SK-N-SH (cell line): ENCODE measurements around the gene MRNIP. TPM values are rescaled to one million over a fixed set of nuclear protein-coding genes. Genes with fewer than 3 reads are reported as not detected.

ENCODE experiments used
- CTCF ChIA-PET: fragments of 300-600, 350-600 bp; formaldehyde crosslinking; extraction: SDS; loops from one replicate; lab custom pipeline; 2021; lab: Yijun Ruan, JAX
- POLR2A ChIA-PET: fragments of 350-600 bp; sonication (Branson Sonifier 250); formaldehyde crosslinking; extraction: SDS; loops from one replicate; lab custom pipeline; 2020; ENCODE audit warnings: antibody characterized with exemption, inconsistent platforms; lab: Yijun Ruan, JAX
- DNase-seq: peaks from one replicate; pipeline ENCODE4 v3.0.0; 2012
- H2AFZ ChIP-seq: fragments of 200-600 bp; sonication (generic); 2 replicates; pipeline ENCODE4 v1.8.1; 2016; ENCODE audit warnings: antibody characterized with exemption, mild to moderate bottlenecking, low read depth
- H3F3A ChIP-seq: fragments of 200-600 bp; sonication (generic); replicated peaks from 2 replicates; pipeline ENCODE3; 2016; ENCODE audit warnings: antibody characterized with exemption, mild to moderate bottlenecking; ENCODE audit not compliant: insufficient read depth
- H3K27ac ChIP-seq, 2 experiments: fragments of 200-500 bp in 1 of 2; fragments of 200-600 bp in 1 of 2; sonication (Bioruptor generic) in 1 of 2; sonication (generic), shearing (Covaris generic) in 1 of 2; 2 replicates each; pipeline versions ENCODE4 v1.5.1 to v1.6.1; 2014 to 2016; ENCODE audit warnings: low read depth in 2 of 2, inconsistent platforms in 1 of 2, low read length in 1 of 2, mild to moderate bottlenecking in 1 of 2, mixed read lengths in 1 of 2
- H3K27me3 ChIP-seq: fragments of 200-600 bp; sonication (generic), shearing (Covaris generic); 2 replicates; pipeline ENCODE4 v1.6.1; 2016; ENCODE audit warnings: mixed run types; ENCODE audit not compliant: insufficient read depth
- H3K36me3 ChIP-seq, 2 experiments: fragments of 200-500 bp in 1 of 2; fragments of 200-600 bp in 1 of 2; sonication (Bioruptor generic) in 1 of 2; sonication (generic) in 1 of 2; replicated peaks in 1 of 2; 2 replicates each; pipeline versions ENCODE3 to v1.5.1; 2014 to 2016; ENCODE audit warnings: low read length in 1 of 2, mild to moderate bottlenecking in 1 of 2; ENCODE audit not compliant: insufficient read depth in 2 of 2, control insufficient read depth in 1 of 2
- H3K4me1 ChIP-seq, 2 experiments: fragments of 200-500 bp in 1 of 2; fragments of 200-600 bp in 1 of 2; sonication (Bioruptor generic) in 1 of 2; sonication (generic), shearing (Covaris generic) in 1 of 2; 2 replicates each; pipeline versions ENCODE4 v1.5.1 to v1.6.1; 2014 to 2016; ENCODE audit warnings: low read depth in 1 of 2, low read length in 1 of 2, mixed run types in 1 of 2; ENCODE audit not compliant: insufficient read depth in 2 of 2, control insufficient read depth in 1 of 2
- H3K4me2 ChIP-seq: fragments of 200-600 bp; sonication (generic), shearing (Covaris generic); 2 replicates; pipeline ENCODE4 v1.6.1; 2017; ENCODE audit warnings: mixed run types
- H3K4me3 ChIP-seq, 2 experiments: fragments of 200-500 bp in 1 of 2; fragments of 200-600 bp in 1 of 2; sonication (Bioruptor generic) in 1 of 2; sonication (generic), shearing (Covaris generic) in 1 of 2; 2 replicates each; pipeline versions ENCODE4 v1.5.1 to v1.8.1; 2014 to 2016; ENCODE audit warnings: low read depth in 2 of 2, inconsistent platforms in 1 of 2, low read length in 1 of 2, mild to moderate bottlenecking in 1 of 2, mixed read lengths in 1 of 2, moderate library complexity in 1 of 2
- H3K79me2 ChIP-seq: fragments of 200-600 bp; sonication (generic); 2 replicates; pipeline ENCODE4 v1.8.1; 2017; ENCODE audit warnings: mild to moderate bottlenecking; ENCODE audit not compliant: insufficient read depth
- H3K9ac ChIP-seq: fragments of 200-600 bp; sonication (generic); 2 replicates; pipeline ENCODE4 v1.6.1; 2017; ENCODE audit warnings: mixed run types
- H3K9me2 ChIP-seq: fragments of 200-600 bp; sonication (generic); 2 replicates; pipeline ENCODE4 v1.6.1; 2017; ENCODE audit warnings: mixed run types
- H3K9me3 ChIP-seq: fragments of 200-600 bp; sonication (generic); 2 replicates; pipeline ENCODE4 v1.6.1; 2017; ENCODE audit warnings: mixed run types, mild to moderate bottlenecking, moderate library complexity
- H4K20me1 ChIP-seq: fragments of 200-600 bp; sonication (generic); 2 replicates; pipeline ENCODE4 v1.6.1; 2017; ENCODE audit warnings: mild to moderate bottlenecking, mixed run types; ENCODE audit not compliant: insufficient read depth
- CTCF ChIP-seq: fragments of 200-600 bp; sonication (generic); IDR thresholded peaks from 2 replicates; pipeline ENCODE4 v1.6.1; 2017; ENCODE audit warnings: antibody characterized with exemption, mild to moderate bottlenecking, moderate library complexity
- ELF1 ChIP-seq: IDR thresholded peaks from 2 replicates; pipeline ENCODE4 v1.4.0; 2012
- FOXJ3 ChIP-seq: sonication (generic); formaldehyde crosslinking; IDR thresholded peaks from 2 replicates; pipeline ENCODE4 v1.5.1; 2020; ENCODE audit warnings: mild to moderate bottlenecking, missing genetic modification reagents
- GABPA ChIP-seq: IDR thresholded peaks from 2 replicates; pipeline ENCODE4 v1.4.0; 2012; ENCODE audit warnings: low read depth, mild to moderate bottlenecking
- IRF3 ChIP-seq: fragments of 150-350 bp; IDR thresholded peaks from 2 replicates; pipeline ENCODE4 v1.6.1; 2016; ENCODE audit warnings: mild to moderate bottlenecking, low read depth, low read length
- JUND ChIP-seq: IDR thresholded peaks from 2 replicates; pipeline ENCODE4 v1.4.0; 2012
- MEF2A ChIP-seq: IDR thresholded peaks from 2 replicates; pipeline ENCODE4 v1.4.0; 2012; ENCODE audit warnings: low read depth, borderline replicate concordance
- MXI1 ChIP-seq: IDR thresholded peaks from 2 replicates; pipeline ENCODE4 v1.6.1; 2012; ENCODE audit warnings: mild to moderate bottlenecking, low read depth, low read length, improper control_type of control experiment
- POLR2AphosphoS5 ChIP-seq: IDR thresholded peaks from 2 replicates; pipeline ENCODE4 v1.6.1; 2012; ENCODE audit warnings: low read depth, low read length
- RAD21 ChIP-seq: IDR thresholded peaks from 2 replicates; pipeline ENCODE4 v1.6.1; 2012; ENCODE audit warnings: mild to moderate bottlenecking, low read length
- SIN3A ChIP-seq: IDR thresholded peaks from 2 replicates; pipeline ENCODE4 v1.6.1; 2012; ENCODE audit warnings: low read depth, mild to moderate bottlenecking, low read length, moderate library complexity, borderline replicate concordance
- TCF12 ChIP-seq: IDR thresholded peaks from 2 replicates; pipeline ENCODE4 v1.4.0; 2012
- TEAD4 ChIP-seq: IDR thresholded peaks from 2 replicates; pipeline ENCODE4 v1.4.0; 2012; ENCODE audit warnings: mild to moderate bottlenecking, borderline replicate concordance; ENCODE audit not compliant: insufficient read depth
- YY1 ChIP-seq: IDR thresholded peaks from 2 replicates; pipeline ENCODE4 v1.4.0; 2012; ENCODE audit warnings: low read depth, mild to moderate bottlenecking
- WGBS: methylation state at CpG from one replicate; pipeline ENCODE4 v1.1.6; 2017; ENCODE audit warnings: low lambda C conversion rate; 5-methylcytosine and 5-hydroxymethylcytosine counted together
- polyA plus RNA-seq, 3 experiments: library from polyadenylated mRNA; depleted of rRNA; stranded (reverse); fragments of >200 nt; gene quantifications; 2 replicates each; pipeline ENCODE4 v1.2.3, GENCODE V29; 2012
- TF ChIP-seq, protein P1 (sequence below): IDR thresholded peaks from 2 replicates; pipeline ENCODE4 v1.4.0; 2012; ENCODE audit warnings: low read depth, borderline replicate concordance
- TF ChIP-seq, protein P2 (sequence below): IDR thresholded peaks from 2 replicates; pipeline ENCODE4 v1.6.1; 2012; ENCODE audit warnings: mild to moderate bottlenecking, low read depth, low read length, moderate library complexity
- TF ChIP-seq, protein P3 (sequence below): IDR thresholded peaks from 2 replicates; pipeline ENCODE4 v1.4.0; 2012; ENCODE audit warnings: low read depth

MRNIP gene
- polyA plus RNA-seq, 1 of the 3 experiments (the other 2 are of a cell fraction) = 32.8 TPM

- Histone ChIP-seq H3K4me1 (no peaks in the 10 kb centered on the region), H3K4me2 (no peak overlapping the region), H3K27me3 (no peaks in the 10 kb centered on the region), H3K4me3 (no peak overlapping the region), H3K27ac (no peak overlapping the region), H3K9me3 (peaks cover 15% of the 10 kb centered on the region), H3K79me2 (no peaks in the 10 kb centered on the region), H2AFZ (no peak overlapping the region), H3K9ac (no peak overlapping the region), H3K9me2 (no peaks in the 10 kb centered on the region), H4K20me1 (no peaks in the 10 kb centered on the region), H3F3A (no peaks in the 10 kb centered on the region), H3K36me3 (peaks cover 49 to 58% of the 10 kb centered on the region in 2 experiments)
- no peak for TF ChIP-seq JUND
- TF ChIP-seq TEAD4 = no peak
- no peak for TF ChIP-seq YY1
- TF ChIP-seq IRF3 = no peak
- TF ChIP-seq MEF2A = no peak
- TF ChIP-seq SIN3A = no peak
- no peak for DNase-seq
- POLR2A ChIA-PET = no interaction called here
- CTCF ChIA-PET = interaction anchor here (1.0 to 1.1 kb wide), 2 partner anchors 10 to 122 kb away, joined by 3 read pairs; no protein-coding TSS in a partner anchor
- WGBS = 96% methylated on average over 13 of the region's 13 CpGs
Measured at GRCh38 chr5:179885491-179886090, 27.0 kb upstream of the MRNIP start.

DNA sequence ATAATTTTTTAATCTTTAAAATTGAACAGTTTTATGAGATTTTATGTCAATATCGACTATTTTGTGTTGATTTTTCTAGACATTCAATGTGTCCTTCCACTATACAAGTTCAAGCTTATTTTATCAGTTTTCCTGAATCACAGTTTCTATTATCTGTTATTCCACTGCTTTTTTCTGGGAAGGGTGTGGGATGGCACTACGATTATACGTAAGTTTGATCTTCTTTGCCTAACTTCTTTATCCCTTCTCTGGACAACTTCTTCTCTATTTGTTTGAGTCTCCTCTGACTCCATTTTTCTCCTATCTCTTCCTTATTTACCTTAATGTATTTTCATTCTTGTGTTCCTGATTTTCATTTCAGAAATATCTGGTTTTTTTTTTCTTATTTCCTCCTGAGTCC, 24.5 kb upstream of the MRNIP start:
- ChIA-PET CTCF (interaction anchor here (1.1 kb wide), 1 partner anchor 25 kb away, joined by 3 read pairs; no protein-coding TSS in a partner anchor), POLR2A (no interaction called here)
- H3K27me3 ChIP-seq = no peaks in the 10 kb centered on the region
- H3F3A ChIP-seq = no peaks in the 10 kb centered on the region
- H3K4me1 ChIP-seq = no peaks in the 10 kb centered on the region
- no peak for DNase-seq
- H3K4me3 ChIP-seq = no peak overlapping the region
- no peaks in the 10 kb centered on the region for H3K79me2 ChIP-seq
- H3K9ac ChIP-seq = no peak overlapping the region
- no peaks in the 10 kb centered on the region for H3K9me2 ChIP-seq
- WGBS = 92% methylated on average over 3 of the region's 3 CpGs
- no peak overlapping the region for H3K27ac ChIP-seq
- H3K36me3 ChIP-seq = peaks cover 44 to 58% of the 10 kb centered on the region in 2 experiments
- H4K20me1 ChIP-seq = no peaks in the 10 kb centered on the region
- H2AFZ ChIP-seq = no peak overlapping the region
- peaks cover 15% of the 10 kb centered on the region for H3K9me3 ChIP-seq
- no peak overlapping the region for H3K4me2 ChIP-seq
- TF ChIP-seq POLR2AphosphoS5 (no peak), MXI1 (no peak), RAD21 (no peak), FOXJ3 (no peak), CTCF (no peak), TCF12 (no peak), GABPA (no peak), IRF3 (no peak), MEF2A (no peak), ELF1 (no peak)
- TF ChIP-seq, protein P1, sequence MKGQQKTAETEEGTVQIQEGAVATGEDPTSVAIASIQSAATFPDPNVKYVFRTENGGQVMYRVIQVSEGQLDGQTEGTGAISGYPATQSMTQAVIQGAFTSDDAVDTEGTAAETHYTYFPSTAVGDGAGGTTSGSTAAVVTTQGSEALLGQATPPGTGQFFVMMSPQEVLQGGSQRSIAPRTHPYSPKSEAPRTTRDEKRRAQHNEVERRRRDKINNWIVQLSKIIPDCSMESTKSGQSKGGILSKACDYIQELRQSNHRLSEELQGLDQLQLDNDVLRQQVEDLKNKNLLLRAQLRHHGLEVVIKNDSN = no peak
- TF ChIP-seq, protein P2, sequence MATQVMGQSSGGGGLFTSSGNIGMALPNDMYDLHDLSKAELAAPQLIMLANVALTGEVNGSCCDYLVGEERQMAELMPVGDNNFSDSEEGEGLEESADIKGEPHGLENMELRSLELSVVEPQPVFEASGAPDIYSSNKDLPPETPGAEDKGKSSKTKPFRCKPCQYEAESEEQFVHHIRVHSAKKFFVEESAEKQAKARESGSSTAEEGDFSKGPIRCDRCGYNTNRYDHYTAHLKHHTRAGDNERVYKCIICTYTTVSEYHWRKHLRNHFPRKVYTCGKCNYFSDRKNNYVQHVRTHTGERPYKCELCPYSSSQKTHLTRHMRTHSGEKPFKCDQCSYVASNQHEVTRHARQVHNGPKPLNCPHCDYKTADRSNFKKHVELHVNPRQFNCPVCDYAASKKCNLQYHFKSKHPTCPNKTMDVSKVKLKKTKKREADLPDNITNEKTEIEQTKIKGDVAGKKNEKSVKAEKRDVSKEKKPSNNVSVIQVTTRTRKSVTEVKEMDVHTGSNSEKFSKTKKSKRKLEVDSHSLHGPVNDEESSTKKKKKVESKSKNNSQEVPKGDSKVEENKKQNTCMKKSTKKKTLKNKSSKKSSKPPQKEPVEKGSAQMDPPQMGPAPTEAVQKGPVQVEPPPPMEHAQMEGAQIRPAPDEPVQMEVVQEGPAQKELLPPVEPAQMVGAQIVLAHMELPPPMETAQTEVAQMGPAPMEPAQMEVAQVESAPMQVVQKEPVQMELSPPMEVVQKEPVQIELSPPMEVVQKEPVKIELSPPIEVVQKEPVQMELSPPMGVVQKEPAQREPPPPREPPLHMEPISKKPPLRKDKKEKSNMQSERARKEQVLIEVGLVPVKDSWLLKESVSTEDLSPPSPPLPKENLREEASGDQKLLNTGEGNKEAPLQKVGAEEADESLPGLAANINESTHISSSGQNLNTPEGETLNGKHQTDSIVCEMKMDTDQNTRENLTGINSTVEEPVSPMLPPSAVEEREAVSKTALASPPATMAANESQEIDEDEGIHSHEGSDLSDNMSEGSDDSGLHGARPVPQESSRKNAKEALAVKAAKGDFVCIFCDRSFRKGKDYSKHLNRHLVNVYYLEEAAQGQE = no peak
- TF ChIP-seq, protein P3, sequence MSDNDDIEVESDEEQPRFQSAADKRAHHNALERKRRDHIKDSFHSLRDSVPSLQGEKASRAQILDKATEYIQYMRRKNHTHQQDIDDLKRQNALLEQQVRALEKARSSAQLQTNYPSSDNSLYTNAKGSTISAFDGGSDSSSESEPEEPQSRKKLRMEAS = no peak
